HUES6 (cell line): ENCODE results near the gene EPHB1.

ENCODE experiments used
- H3K27ac ChIP-seq: 2 replicates; pipeline ENCODE4 v1.7.0; 2013; ENCODE audit warnings: low read depth, mild to moderate bottlenecking, low read length, inconsistent platforms
- H3K27me3 ChIP-seq: 2 replicates; pipeline ENCODE4 v1.6.1; 2013; ENCODE audit warnings: low read length; ENCODE audit not compliant: control insufficient read depth, insufficient read depth
- H3K36me3 ChIP-seq: 2 replicates; pipeline ENCODE4 v1.6.1; 2013; ENCODE audit warnings: low read length; ENCODE audit not compliant: control insufficient read depth, insufficient read depth
- H3K4me1 ChIP-seq: 2 replicates; pipeline ENCODE4 v1.6.1; 2013; ENCODE audit warnings: low read length; ENCODE audit not compliant: control insufficient read depth, insufficient read depth
- H3K4me3 ChIP-seq: 2 replicates; pipeline ENCODE4 v1.5.1; 2013; ENCODE audit warnings: low read depth, low read length
- H3K9ac ChIP-seq: one replicate; pipeline ENCODE4 v1.6.1; 2013; ENCODE audit warnings: mild to moderate bottlenecking, low read length
- H3K9me3 ChIP-seq: 2 replicates; pipeline ENCODE4 v1.6.1; 2013; ENCODE audit warnings: low read depth, low read length; ENCODE audit not compliant: control insufficient read depth, insufficient read depth

EPHB1 gene

GRCh38 chr3:135068011-135068410 is 273.0 kb downstream of the EPHB1 start:
- Histone ChIP-seq H3K36me3 (no peaks in the 10 kb centered on the region), H3K27me3 (no peaks in the 10 kb centered on the region), H3K9me3 (peaks cover 6% of the 10 kb centered on the region), H3K27ac (peak overlapping the region; percentile 47; the same call in 1 of the 2 replicates), H3K4me1 (peaks cover 18% of the 10 kb centered on the region; the same call in 1 of the 2 replicates), H3K4me3 (peak overlapping the region; percentile 10; the same call in 1 of the 2 replicates), H3K9ac (peak overlapping the region; percentile 80)

GRCh38 chr3:135069406-135069805 is 274.3 kb downstream of the EPHB1 start:
- no peaks in the 10 kb centered on the region for H3K27me3 ChIP-seq
- H3K9ac ChIP-seq, result no peak overlapping the region
- no peak overlapping the region for H3K27ac ChIP-seq
- no peaks in the 10 kb centered on the region for H3K36me3 ChIP-seq
- peaks cover 18% of the 10 kb centered on the region; the same call in 1 of the 2 replicates for H3K4me1 ChIP-seq
- peaks cover 12% of the 10 kb centered on the region for H3K9me3 ChIP-seq
- no peak overlapping the region for H3K4me3 ChIP-seq

GRCh38 chr3:135071483-135071882 is 276.4 kb downstream of the EPHB1 start:
- no peaks in the 10 kb centered on the region for H3K27me3 ChIP-seq
- H3K4me3 ChIP-seq, result no peak overlapping the region
- H3K36me3 ChIP-seq, result no peaks in the 10 kb centered on the region

GRCh38 chr3:135072431-135072830 is 277.4 kb downstream of the EPHB1 start:
- Histone ChIP-seq H3K4me3 (no peak overlapping the region), H3K27me3 (no peaks in the 10 kb centered on the region), H3K4me1 (peaks cover 7% of the 10 kb centered on the region; the same call in 1 of the 2 replicates), H3K9ac (no peak overlapping the region), H3K9me3 (peaks cover 9% of the 10 kb centered on the region), H3K36me3 (no peaks in the 10 kb centered on the region), H3K27ac (no peak overlapping the region)

More at GRCh38 chr3:135071483-135071882, 276.4 kb downstream of the EPHB1 start:
- Histone ChIP-seq H3K9me3 (peaks cover 12% of the 10 kb centered on the region), H3K4me1 (peaks cover 16% of the 10 kb centered on the region; the same call in 1 of the 2 replicates), H3K27ac (no peak overlapping the region), H3K9ac (no peak overlapping the region)

GRCh38 chr3:135075157-135075556 is 280.1 kb downstream of the EPHB1 start:
- Histone ChIP-seq H3K4me3 (no peak overlapping the region), H3K27me3 (no peaks in the 10 kb centered on the region), H3K27ac (no peak overlapping the region), H3K36me3 (no peaks in the 10 kb centered on the region), H3K9ac (no peak overlapping the region), H3K9me3 (peaks cover 8% of the 10 kb centered on the region; the same call in 1 of the 2 replicates), H3K4me1 (peaks cover 10% of the 10 kb centered on the region; the same call in 1 of the 2 replicates)

- H3K27me3 ChIP-seq, result no peaks in the 10 kb centered on the region
- no peak overlapping the region for H3K9ac ChIP-seq
- H3K4me3 ChIP-seq, result no peak overlapping the region
These were observed 281.3 kb downstream of the EPHB1 start for GRCh38 chr3:135076341-135076740.

DNA sequence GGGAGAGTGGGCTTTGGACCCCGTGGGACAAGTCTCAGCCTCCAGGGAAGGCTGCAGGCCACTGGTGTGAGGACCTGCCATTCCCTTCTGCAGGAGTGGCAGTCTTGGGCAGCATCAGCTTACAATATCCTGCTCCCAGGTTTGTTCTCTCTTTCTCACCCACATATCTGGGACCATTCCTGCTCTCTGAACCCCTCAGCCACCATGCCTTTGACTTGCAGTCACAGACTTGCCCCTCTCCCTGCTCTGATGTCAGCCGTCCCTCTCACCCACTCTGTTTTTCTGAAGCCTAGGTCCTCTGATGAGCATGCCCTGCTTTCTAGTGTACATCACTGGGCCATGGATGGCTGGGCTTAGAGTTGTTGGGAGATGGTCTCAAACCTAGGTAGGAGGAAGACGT is 282.1 kb downstream of the EPHB1 start:
- Histone ChIP-seq H3K27me3 (no peaks in the 10 kb centered on the region), H3K9me3 (peaks cover 8% of the 10 kb centered on the region; the same call in 1 of the 2 replicates), H3K4me3 (no peak overlapping the region), H3K4me1 (peaks cover 11% of the 10 kb centered on the region; the same call in 1 of the 2 replicates), H3K9ac (no peak overlapping the region), H3K36me3 (no peaks in the 10 kb centered on the region), H3K27ac (no peak overlapping the region)

More at GRCh38 chr3:135076341-135076740, 281.3 kb downstream of the EPHB1 start:
- Histone ChIP-seq H3K9me3 (peaks cover 8% of the 10 kb centered on the region; the same call in 1 of the 2 replicates), H3K4me1 (peaks cover 11% of the 10 kb centered on the region; the same call in 1 of the 2 replicates), H3K27ac (no peak overlapping the region), H3K36me3 (no peaks in the 10 kb centered on the region)

- Histone ChIP-seq H3K27ac (no peak overlapping the region), H3K27me3 (no peaks in the 10 kb centered on the region), H3K4me1 (peaks cover 11% of the 10 kb centered on the region; the same call in 1 of the 2 replicates), H3K4me3 (no peak overlapping the region), H3K36me3 (no peaks in the 10 kb centered on the region), H3K9me3 (peaks cover 6% of the 10 kb centered on the region; the same call in 1 of the 2 replicates), H3K9ac (no peak overlapping the region)
These were observed 283.2 kb downstream of the EPHB1 start for GRCh38 chr3:135078283-135078682.

DNA sequence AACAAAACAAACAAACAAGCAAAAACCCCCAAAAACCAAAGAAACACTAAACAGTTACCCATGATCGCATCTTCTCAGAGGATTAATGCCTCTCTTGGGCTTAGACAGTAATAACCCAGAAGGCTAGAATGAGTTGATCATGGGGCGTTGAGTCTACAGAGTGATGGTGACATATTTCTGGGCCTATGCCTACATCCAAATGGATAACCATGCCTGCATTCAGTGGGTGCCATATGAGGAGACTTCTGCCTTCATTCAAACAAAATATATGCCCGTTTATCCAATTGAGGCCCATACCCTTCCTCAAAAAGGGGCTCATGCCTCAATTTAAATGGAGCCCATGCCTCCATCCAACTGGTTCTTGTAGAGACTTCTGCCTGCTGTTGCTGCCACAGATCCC is 284.0 kb downstream of the EPHB1 start:
- H3K4me3 ChIP-seq, result no peak overlapping the region
- H3K4me1 ChIP-seq, result peaks cover 11% of the 10 kb centered on the region; the same call in 1 of the 2 replicates
- H3K36me3 ChIP-seq, result no peaks in the 10 kb centered on the region
- no peak overlapping the region for H3K27ac ChIP-seq
- no peak overlapping the region for H3K9ac ChIP-seq
- H3K27me3 ChIP-seq, result no peaks in the 10 kb centered on the region
- 0 out of 2 replicates have a peak, but pooled peaks cover under 1% of the 10 kb centered on the region for H3K9me3 ChIP-seq

DNA sequence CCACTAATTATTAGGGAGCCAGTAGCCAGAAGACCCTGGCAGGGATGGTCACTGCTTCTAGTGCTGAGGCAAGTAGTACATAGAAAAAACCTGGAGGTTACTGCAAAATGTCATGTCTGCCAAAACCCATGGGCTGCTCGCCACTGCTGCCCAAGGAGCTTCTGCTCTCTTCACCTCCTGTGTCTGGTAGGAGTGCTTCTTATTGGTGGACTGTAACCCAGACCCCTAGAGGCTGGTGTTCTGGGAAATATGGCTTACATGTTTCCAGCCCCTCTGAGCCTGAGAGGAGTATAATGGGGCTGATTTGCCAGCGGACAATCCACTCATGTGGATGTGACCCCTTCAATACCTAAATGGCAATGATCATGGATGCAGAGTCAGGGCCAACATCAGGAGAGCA is 286.4 kb downstream of the EPHB1 start:
- Histone ChIP-seq H3K27ac (no peak overlapping the region), H3K9ac (no peak overlapping the region), H3K4me3 (no peak overlapping the region), H3K36me3 (no peaks in the 10 kb centered on the region), H3K9me3 (no peaks in the 10 kb centered on the region), H3K27me3 (no peaks in the 10 kb centered on the region), H3K4me1 (peaks cover 11% of the 10 kb centered on the region; the same call in 1 of the 2 replicates)

DNA sequence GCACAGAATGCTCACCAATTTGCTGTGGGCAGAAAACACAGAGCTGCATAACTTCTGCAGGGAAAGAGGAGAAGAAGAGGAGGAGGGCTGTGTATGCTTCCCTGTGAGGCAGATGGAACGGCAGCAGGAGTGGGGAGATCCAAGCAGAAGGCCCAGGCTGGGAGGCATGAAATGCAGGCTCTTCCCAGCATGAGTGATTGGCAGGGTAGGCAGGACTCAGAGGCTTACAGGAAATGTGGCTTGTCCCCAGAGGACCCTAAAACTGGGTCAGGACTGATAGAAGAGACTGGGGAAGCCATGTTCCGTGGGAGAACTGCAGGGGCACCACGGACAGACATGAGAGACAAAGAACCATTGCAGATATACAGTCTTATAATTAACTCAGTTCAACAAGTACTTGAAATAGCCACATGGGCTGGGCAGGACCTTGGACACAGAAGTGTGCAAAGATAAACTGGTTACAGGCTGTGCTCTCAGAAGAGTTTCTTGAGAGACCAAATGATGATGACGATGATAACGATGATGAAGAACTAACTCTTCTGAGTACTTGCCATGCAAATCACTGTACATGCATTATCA is 286.9 kb downstream of the EPHB1 start:
- no peaks in the 10 kb centered on the region for H3K27me3 ChIP-seq
- no peaks in the 10 kb centered on the region for H3K36me3 ChIP-seq
- H3K27ac ChIP-seq, result no peak overlapping the region
- no peak overlapping the region for H3K4me3 ChIP-seq
- no peaks in the 10 kb centered on the region for H3K9me3 ChIP-seq
- peaks cover 11% of the 10 kb centered on the region; the same call in 1 of the 2 replicates for H3K4me1 ChIP-seq
- no peak overlapping the region for H3K9ac ChIP-seq
